PFSK-1 (cell line): ENCODE measurements around the gene NECTIN1.

Experiments used
- POLR2AphosphoS5 ChIP-seq: IDR thresholded peaks from 2 replicates; pipeline ENCODE4 v1.6.1; 2012; ENCODE audit warnings: low read depth, mild to moderate bottlenecking, control low read depth, low read length, moderate library complexity
- REST ChIP-seq, 2 experiments: IDR thresholded peaks; 2 replicates each; pipeline versions ENCODE4 v1.6.1 to v1.8.0; 2011 to 2012; ENCODE audit warnings: low read depth in 2 of 2, low read length in 2 of 2, control low read depth in 1 of 2, inconsistent platforms in 1 of 2, mild to moderate bottlenecking in 1 of 2, moderate library complexity in 1 of 2; ENCODE audit not compliant: insufficient read depth in 1 of 2
- SIN3A ChIP-seq: IDR thresholded peaks from 2 replicates; pipeline ENCODE4 v1.6.1; 2012; ENCODE audit warnings: mild to moderate bottlenecking, low read length, moderate library complexity, borderline replicate concordance; ENCODE audit not compliant: insufficient read depth
- TAF1 ChIP-seq: IDR thresholded peaks from 2 replicates; pipeline ENCODE4 v1.6.1; 2012; ENCODE audit warnings: low read length, control low read depth, borderline replicate concordance; ENCODE audit not compliant: insufficient read depth

- TF ChIP-seq TAF1 (no peak), POLR2AphosphoS5 (no peak), REST (IDR thresholded peaks at IDR 0.05; ENCODE audit: insufficient read depth in 1 of 2, low read depth in 2 of 2, low read length in 2 of 2) (no peak), SIN3A (no peak)
These were observed 12.6 kb upstream of the NECTIN1 start for GRCh38 chr11:119741369-119742262.
